Astrocyte of the cerebellum (primary cell): ENCODE measurements around the gene TM4SF18.
"Not testable (repeated sequence)": the region's sequence is repeated elsewhere in the genome, so short reads cannot be mapped to it uniquely, and the experiment has no call there.

ENCODE experiments used
- DNase-seq: peaks from one replicate; pipeline ENCODE4 v3.0.0-alpha.2; 2011; ENCODE audit warnings: low read depth
- H3K4me3 ChIP-seq: 2 replicates; pipeline ENCODE4 v1.5.1; 2011; ENCODE audit warnings: mild to moderate bottlenecking, low read depth, low read length, moderate library complexity
- CTCF ChIP-seq: IDR thresholded peaks from 2 replicates; pipeline ENCODE4 v1.5.1; 2012; ENCODE audit warnings: low read length, low read depth, moderate library complexity, mild to moderate bottlenecking; ENCODE audit errors: missing control alignments
- in situ Hi-C: cut with HindIII; loops from 2 replicates; pipeline ENCODE4 v1.10.0; 2017; ENCODE audit warnings: low sequenced_read_pairs

Gene TM4SF18

GRCh38 chr3:149340310-149340933, 7.0 kb upstream of the TM4SF18 start:
- no peak for TF ChIP-seq CTCF
- no peak overlapping the region for H3K4me3 ChIP-seq
- no peak for DNase-seq
- in situ Hi-C loops = no loop called here

- no peak for TF ChIP-seq CTCF
- DNase-seq = peak; percentile 95
- H3K4me3 ChIP-seq = no peak overlapping the region
- in situ Hi-C loops = no loop called here
Observed at GRCh38 chr3:149339931-149340309, 6.5 kb upstream of the TM4SF18 start.

- in situ Hi-C loops, H3K4me3 ChIP-seq, DNase-seq: not testable (repeated sequence)
Observed at GRCh38 chr3:149337486-149337885, 4.0 kb upstream of the TM4SF18 start.

- no peak for DNase-seq
- no peak overlapping the region for H3K4me3 ChIP-seq
- in situ Hi-C loops = no loop called here
- TF ChIP-seq CTCF = no peak
Observed at GRCh38 chr3:149336925-149337324, 3.5 kb upstream of the TM4SF18 start.

- in situ Hi-C loops = no loop called here
- no peak overlapping the region for H3K4me3 ChIP-seq
- no peak for DNase-seq
- TF ChIP-seq CTCF = no peak
Observed at GRCh38 chr3:149332771-149333170, 665 bp downstream of the TM4SF18 start.

GRCh38 chr3:149332227-149332765, 1.1 kb downstream of the TM4SF18 start:
- no peak for TF ChIP-seq CTCF
- no peak overlapping the region for H3K4me3 ChIP-seq
- DNase-seq = no peak
- in situ Hi-C loops = no loop called here

- no peak for TF ChIP-seq CTCF
- in situ Hi-C loops = no loop called here
- no peak for DNase-seq
- H3K4me3 ChIP-seq = no peak overlapping the region
Observed at GRCh38 chr3:149331396-149331795, 2.0 kb downstream of the TM4SF18 start.
